Smooth muscle cell (in vitro differentiated cells): Measurements from ENCODE around the gene LAMA3. TPM values are rescaled to one million over a fixed set of nuclear protein-coding genes. Genes with fewer than 3 reads are reported as not detected.

Experiments
- DNase-seq: peaks from one replicate; lab custom pipeline; 2025; ENCODE audit not compliant: unreplicated experiment; lab: John Stamatoyannopoulos, UW
- H2AFZ ChIP-seq: fragments of 200-600 bp; sonication (generic); 2 replicates; pipeline ENCODE4 v1.6.0; 2016; ENCODE audit warnings: antibody characterized with exemption, low read depth, mild to moderate bottlenecking
- H3F3A ChIP-seq: fragments of 200-600 bp; sonication (generic); 2 replicates; pipeline ENCODE4 v1.6.0; 2017; ENCODE audit warnings: antibody characterized with exemption, low read depth
- H3K27ac ChIP-seq: fragments of 200-600 bp; sonication (generic); 2 replicates; pipeline ENCODE4 v1.5.1; 2016; ENCODE audit warnings: low read depth, mild to moderate bottlenecking
- H3K27me3 ChIP-seq: fragments of 200-600 bp; sonication (generic); 2 replicates; pipeline ENCODE4 v1.6.1; 2016; ENCODE audit warnings: low read depth, mild to moderate bottlenecking
- H3K36me3 ChIP-seq: fragments of 200-600 bp; sonication (generic); 2 replicates; pipeline ENCODE4 v1.5.1; 2016; ENCODE audit warnings: low read depth
- H3K4me1 ChIP-seq: fragments of 200-600 bp; sonication (generic); 2 replicates; pipeline ENCODE4 v1.5.1; 2016; ENCODE audit warnings: low read depth
- H3K4me2 ChIP-seq: fragments of 200-600 bp; sonication (generic); 2 replicates; pipeline ENCODE4 v1.6.0; 2016; ENCODE audit warnings: mild to moderate bottlenecking
- H3K4me3 ChIP-seq: fragments of 200-600 bp; sonication (generic); 2 replicates; pipeline ENCODE4 v1.5.1; 2016; ENCODE audit warnings: mild to moderate bottlenecking
- H3K79me2 ChIP-seq: fragments of 200-600 bp; sonication (generic); 2 replicates; pipeline ENCODE4 v1.6.0; 2016; ENCODE audit warnings: low read depth, mild to moderate bottlenecking
- H3K9ac ChIP-seq: fragments of 200-600 bp; sonication (generic); 2 replicates; pipeline ENCODE4 v1.6.0; 2016; ENCODE audit warnings: low read depth
- H3K9me3 ChIP-seq: fragments of 200-600 bp; sonication (generic); replicated peaks from 2 replicates; pipeline ENCODE4 v1.5.1; 2016; ENCODE audit warnings: low read depth
- H4K20me1 ChIP-seq: fragments of 200-600 bp; sonication (generic); 2 replicates; pipeline ENCODE4 v1.6.0; 2016; ENCODE audit warnings: low read depth
- CTCF ChIP-seq: fragments of 200-600 bp; sonication (generic); IDR thresholded peaks from 2 replicates; pipeline ENCODE4 v1.5.1; 2017; ENCODE audit warnings: borderline replicate concordance, mild to moderate bottlenecking, antibody characterized with exemption; ENCODE audit not compliant: insufficient read depth, poor library complexity, severe bottlenecking
- WGBS: methylation state at CpG from one replicate; pipeline ENCODE4 v1.1.7; 2016; ENCODE audit warnings: low lambda C conversion rate; 5-methylcytosine and 5-hydroxymethylcytosine counted together
- polyA plus RNA-seq: library from polyadenylated mRNA; unstranded; fragments of >200 nt; fragmentation: Nextera tagmentation; extraction: Ambion mirVana; gene quantifications from 2 replicates; pipeline ENCODE4 v1.2.1, GENCODE V29; 2016
- total RNA-seq: library from RNA; depleted of rRNA; stranded (reverse); fragments of >200 nt; gene quantifications from 2 replicates; pipeline ENCODE4 v1.2.3, GENCODE V29; 2014

LAMA3 gene
- total and polyA plus RNA-seq, 2 experiments from 2014 or later = 7.8 to 23.1 TPM

GRCh38 chr18:23756590-23757436 is 67.6 kb downstream of the LAMA3 start:
- H3K4me1 ChIP-seq = peaks cover 14% of the 10 kb centered on the region
- no peak for TF ChIP-seq CTCF
- WGBS = 84% methylated on average over 24 of the region's 34 CpGs
- H4K20me1 ChIP-seq = no peaks in the 10 kb centered on the region
- H3K4me3 ChIP-seq = no peak overlapping the region
- no peak overlapping the region for H3K27ac ChIP-seq
- H3K36me3 ChIP-seq = no peaks in the 10 kb centered on the region
- H3K9me3 ChIP-seq = no peaks in the 10 kb centered on the region
- no peaks in the 10 kb centered on the region for H3K79me2 ChIP-seq
- no peak overlapping the region for H3K4me2 ChIP-seq
- no peak overlapping the region for H3K9ac ChIP-seq
- DNase-seq = no peak
- H3F3A ChIP-seq = no peaks in the 10 kb centered on the region
- H3K27me3 ChIP-seq = no peaks in the 10 kb centered on the region
- no peak overlapping the region for H2AFZ ChIP-seq

GRCh38 chr18:23757437-23757733 is 68.1 kb downstream of the LAMA3 start:
- Histone ChIP-seq H3K4me3 (no peak overlapping the region), H2AFZ (no peak overlapping the region), H3K4me1 (peaks cover 12% of the 10 kb centered on the region), H3K9me3 (no peaks in the 10 kb centered on the region), H4K20me1 (no peaks in the 10 kb centered on the region), H3K4me2 (no peak overlapping the region), H3K27me3 (no peaks in the 10 kb centered on the region), H3K27ac (no peak overlapping the region), H3K9ac (no peak overlapping the region), H3K79me2 (no peaks in the 10 kb centered on the region), H3F3A (no peaks in the 10 kb centered on the region), H3K36me3 (no peaks in the 10 kb centered on the region)
- DNase-seq = no peak
- no peak for TF ChIP-seq CTCF
- 90% methylated on average over 7 of the region's 8 CpGs for WGBS

DNA sequence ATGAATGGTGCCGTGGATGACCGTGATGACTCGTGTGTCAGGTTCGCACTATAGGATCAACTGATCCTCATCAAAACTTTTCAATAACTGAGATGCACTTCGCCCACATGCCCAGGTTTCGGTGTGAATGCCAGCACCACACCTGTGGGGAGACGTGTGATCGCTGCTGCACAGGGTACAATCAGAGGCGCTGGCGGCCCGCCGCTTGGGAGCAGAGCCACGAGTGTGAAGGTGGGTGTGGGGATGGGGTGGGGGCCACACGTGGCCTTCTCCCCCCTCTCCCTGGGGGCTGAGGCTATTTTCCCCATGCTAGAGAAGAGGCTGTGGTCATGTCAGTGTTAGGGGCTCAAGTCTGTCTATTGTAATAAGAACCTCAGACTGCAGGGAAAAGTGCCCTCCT is 69.0 kb downstream of the LAMA3 start:
- H3F3A ChIP-seq = no peaks in the 10 kb centered on the region
- H3K79me2 ChIP-seq = no peaks in the 10 kb centered on the region
- H4K20me1 ChIP-seq = no peaks in the 10 kb centered on the region
- no peak overlapping the region for H3K9ac ChIP-seq
- 91% methylated on average over 14 of the region's 14 CpGs for WGBS
- H3K36me3 ChIP-seq = no peaks in the 10 kb centered on the region
- DNase-seq = no peak
- H3K27me3 ChIP-seq = no peaks in the 10 kb centered on the region
- H3K27ac ChIP-seq = no peak overlapping the region
- no peak overlapping the region for H3K4me3 ChIP-seq
- H3K9me3 ChIP-seq = no peaks in the 10 kb centered on the region
- peaks cover 4% of the 10 kb centered on the region for H3K4me1 ChIP-seq
- H3K4me2 ChIP-seq = no peak overlapping the region
- TF ChIP-seq CTCF = no peak
- no peak overlapping the region for H2AFZ ChIP-seq

DNA sequence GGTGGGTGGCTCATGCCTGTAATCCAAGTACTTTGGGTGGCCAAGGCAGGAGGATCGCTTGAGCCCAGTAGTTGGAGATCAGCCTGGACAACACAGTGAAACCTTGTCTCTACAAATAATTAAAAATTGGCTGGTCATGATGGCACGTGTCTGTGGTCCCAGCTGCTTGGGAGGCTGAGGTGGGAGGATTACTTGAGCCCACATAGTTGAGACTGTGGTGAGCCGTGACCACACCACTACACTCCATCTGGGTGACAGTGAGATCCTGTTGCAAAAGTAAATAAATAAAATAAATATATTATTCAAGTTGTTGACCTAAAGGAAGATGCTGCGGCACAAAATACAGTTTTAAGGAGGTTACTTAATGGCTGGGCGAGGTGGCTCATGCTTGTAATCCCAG is 72.7 kb downstream of the LAMA3 start:
- no peak for TF ChIP-seq CTCF
- no peak overlapping the region for H2AFZ ChIP-seq
- no peaks in the 10 kb centered on the region for H3K36me3 ChIP-seq
- H4K20me1 ChIP-seq = no peaks in the 10 kb centered on the region
- no peak overlapping the region for H3K27ac ChIP-seq
- H3K4me2 ChIP-seq = no peak overlapping the region
- H3K27me3 ChIP-seq = no peaks in the 10 kb centered on the region
- H3F3A ChIP-seq = no peaks in the 10 kb centered on the region
- no peak overlapping the region for H3K4me3 ChIP-seq
- WGBS = 91% methylated on average over 5 of the region's 5 CpGs
- H3K9me3 ChIP-seq = no peaks in the 10 kb centered on the region
- H3K9ac ChIP-seq = no peak overlapping the region
- no peak for DNase-seq
- no peaks in the 10 kb centered on the region for H3K4me1 ChIP-seq
- no peaks in the 10 kb centered on the region for H3K79me2 ChIP-seq
